Neural crest cell (in vitro differentiated cells): ENCODE data around the gene CACNA2D3. TPM values are rescaled to one million over a fixed set of nuclear protein-coding genes. Genes with fewer than 3 reads are reported as not detected.

Source experiments
- DNase-seq: peaks from one replicate; pipeline ENCODE4 v3.0.0; 2021; ENCODE audit warnings: low read depth, mixed read lengths, low spot score
- H3K27ac Mint-ChIP-seq: one replicate; pipeline ENCODE4 v1.8.0; 2021; ENCODE audit warnings: mild to moderate bottlenecking, mixed read lengths; ENCODE audit not compliant: unreplicated experiment
- H3K27me3 Mint-ChIP-seq: 2 replicates; pipeline ENCODE4 v1.8.0; 2021; ENCODE audit warnings: low read depth, mild to moderate bottlenecking, mixed read lengths
- H3K36me3 Mint-ChIP-seq: 2 replicates; pipeline ENCODE4 v1.8.0; 2021; ENCODE audit warnings: low read depth, mild to moderate bottlenecking, mixed read lengths
- H3K4me1 Mint-ChIP-seq: 2 replicates; pipeline ENCODE4 v1.8.0; 2021; ENCODE audit warnings: mixed read lengths
- H3K4me3 Mint-ChIP-seq: one replicate; pipeline ENCODE4 v1.8.0; 2021; ENCODE audit warnings: mild to moderate bottlenecking, mixed read lengths
- H3K9me3 Mint-ChIP-seq: 2 replicates; pipeline ENCODE4 v1.8.0; 2021; ENCODE audit warnings: mixed read lengths
- total RNA-seq: library from RNA; stranded (reverse); gene quantifications from 2 replicates; pipeline ENCODE4 v1.2.1, GENCODE V29; 2021
- TF ChIP-seq, protein P1 (sequence below): fragments of 200-600 bp; sonication (generic); conservative IDR thresholded peaks from 2 replicates; pipeline ENCODE4 v1.5.0; 2021; ENCODE audit warnings: antibody characterized with exemption, mild to moderate bottlenecking

The CACNA2D3 gene
- total RNA-seq, 1 donor from 2014 or later = 0.82 TPM

DNA sequence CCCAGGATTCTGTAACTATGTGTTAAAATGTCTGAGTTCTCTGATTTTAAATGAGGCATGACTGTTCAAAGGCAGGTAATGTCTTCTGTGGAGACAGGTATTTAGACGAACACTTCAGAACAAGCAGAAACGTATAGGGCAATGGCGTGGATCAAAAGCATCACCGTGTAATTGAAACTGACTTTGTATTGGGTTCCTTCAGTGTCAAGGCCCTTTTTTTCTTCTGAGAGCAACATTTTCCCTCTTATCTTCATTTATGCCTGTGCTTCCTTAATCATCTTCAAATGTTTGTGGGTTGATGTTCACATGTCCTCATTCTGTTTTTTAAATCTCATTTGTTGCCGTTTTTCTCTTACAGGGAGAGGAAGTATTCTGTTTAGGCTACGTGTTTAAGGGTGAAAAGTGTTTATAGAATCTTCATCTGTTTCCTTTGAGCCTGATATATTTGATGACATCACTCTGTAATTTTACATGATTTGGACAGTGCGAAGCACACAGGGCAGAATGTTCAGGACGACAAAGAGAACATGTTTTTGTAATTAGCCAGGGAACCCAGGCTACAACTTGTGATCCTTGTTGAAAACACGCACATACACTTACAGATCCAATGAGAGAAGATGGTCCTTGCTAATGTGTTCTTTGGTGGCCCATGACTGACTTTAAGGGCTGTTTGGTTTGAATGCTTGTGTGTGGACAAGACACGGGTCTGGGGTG, 609.5 kb downstream of the CACNA2D3 start:
- H3K4me1 Mint-ChIP-seq = peaks cover 31% of the 10 kb centered on the region
- H3K9me3 Mint-ChIP-seq = peaks cover 20% of the 10 kb centered on the region
- TF ChIP-seq, protein P1, sequence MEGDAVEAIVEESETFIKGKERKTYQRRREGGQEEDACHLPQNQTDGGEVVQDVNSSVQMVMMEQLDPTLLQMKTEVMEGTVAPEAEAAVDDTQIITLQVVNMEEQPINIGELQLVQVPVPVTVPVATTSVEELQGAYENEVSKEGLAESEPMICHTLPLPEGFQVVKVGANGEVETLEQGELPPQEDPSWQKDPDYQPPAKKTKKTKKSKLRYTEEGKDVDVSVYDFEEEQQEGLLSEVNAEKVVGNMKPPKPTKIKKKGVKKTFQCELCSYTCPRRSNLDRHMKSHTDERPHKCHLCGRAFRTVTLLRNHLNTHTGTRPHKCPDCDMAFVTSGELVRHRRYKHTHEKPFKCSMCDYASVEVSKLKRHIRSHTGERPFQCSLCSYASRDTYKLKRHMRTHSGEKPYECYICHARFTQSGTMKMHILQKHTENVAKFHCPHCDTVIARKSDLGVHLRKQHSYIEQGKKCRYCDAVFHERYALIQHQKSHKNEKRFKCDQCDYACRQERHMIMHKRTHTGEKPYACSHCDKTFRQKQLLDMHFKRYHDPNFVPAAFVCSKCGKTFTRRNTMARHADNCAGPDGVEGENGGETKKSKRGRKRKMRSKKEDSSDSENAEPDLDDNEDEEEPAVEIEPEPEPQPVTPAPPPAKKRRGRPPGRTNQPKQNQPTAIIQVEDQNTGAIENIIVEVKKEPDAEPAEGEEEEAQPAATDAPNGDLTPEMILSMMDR = no peak
- H3K36me3 Mint-ChIP-seq = peaks cover 20% of the 10 kb centered on the region
- no peaks in the 10 kb centered on the region for H3K27me3 Mint-ChIP-seq
- H3K27ac Mint-ChIP-seq = no peak overlapping the region
- H3K4me3 Mint-ChIP-seq = no peak overlapping the region
- DNase-seq = no peak

DNA sequence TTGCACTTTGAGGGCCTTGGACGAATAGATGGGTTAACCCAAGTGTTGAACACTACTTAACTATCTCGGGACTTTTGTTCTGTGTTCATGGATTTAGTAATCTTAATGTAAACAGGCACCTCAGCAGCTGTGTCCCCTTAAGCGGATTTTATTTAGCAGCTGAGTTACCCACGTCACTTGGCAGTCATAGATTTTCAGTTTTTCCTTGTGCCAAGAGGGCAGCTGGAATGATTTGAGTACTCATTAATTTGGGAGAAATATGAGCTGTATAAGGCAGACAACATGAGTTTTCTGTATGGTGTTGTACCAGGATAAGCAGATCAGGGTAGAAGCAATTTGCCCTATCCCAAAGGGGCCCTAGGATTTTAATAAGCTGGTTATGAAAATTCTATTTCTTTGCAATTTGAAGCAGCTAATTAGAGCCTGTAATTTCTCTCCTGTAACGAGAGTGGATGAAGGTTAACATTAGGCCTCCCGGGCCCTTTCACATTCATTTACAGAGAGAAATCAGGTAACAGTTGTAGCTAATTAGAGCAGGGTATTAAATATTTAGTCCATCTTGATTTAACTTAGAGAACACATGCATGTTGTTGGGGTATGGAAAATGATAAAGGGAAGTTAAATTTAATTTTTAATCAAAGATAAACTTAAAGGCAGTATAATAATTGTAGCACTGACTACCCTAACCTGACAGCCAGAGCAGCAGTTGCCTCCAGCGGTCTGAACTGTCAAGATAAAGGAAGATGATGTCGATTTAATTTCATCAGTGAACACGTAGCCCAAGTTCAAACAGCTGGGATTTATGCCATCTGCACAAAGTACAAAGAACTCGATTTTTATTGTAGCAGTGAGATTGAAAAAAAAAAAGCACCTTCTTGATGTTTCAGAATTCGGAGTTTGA, 611.0 kb downstream of the CACNA2D3 start:
- H3K4me1 Mint-ChIP-seq = peaks cover 31% of the 10 kb centered on the region
- TF ChIP-seq, protein P1 = no peak
- no peak for DNase-seq
- H3K9me3 Mint-ChIP-seq = peaks cover 9% of the 10 kb centered on the region
- H3K4me3 Mint-ChIP-seq = no peak overlapping the region
- no peaks in the 10 kb centered on the region for H3K27me3 Mint-ChIP-seq
- H3K36me3 Mint-ChIP-seq = peaks cover 9% of the 10 kb centered on the region
- H3K27ac Mint-ChIP-seq = no peak overlapping the region

DNA sequence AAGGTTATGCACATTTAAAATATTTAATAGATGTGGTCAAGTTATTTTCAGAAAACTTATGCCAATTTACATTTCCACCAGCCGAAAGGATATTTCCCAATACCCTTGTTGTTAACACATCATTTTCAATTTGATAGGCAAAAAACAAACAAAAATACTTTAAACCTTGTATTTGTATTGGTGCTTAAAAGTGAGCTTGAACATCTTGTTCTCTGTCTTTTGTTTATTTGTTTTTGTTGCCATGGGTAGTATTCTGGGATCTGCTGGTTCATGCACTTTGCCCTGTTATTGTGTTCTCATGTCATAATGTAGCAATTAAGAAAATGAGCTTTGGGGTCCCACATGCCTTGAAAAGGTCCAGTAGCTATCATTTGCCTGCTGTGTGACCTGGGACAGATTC, 614.1 kb downstream of the CACNA2D3 start:
- no peak for DNase-seq
- Mint-ChIP-seq H3K4me1 (peaks cover 31% of the 10 kb centered on the region), H3K4me3 (no peak overlapping the region), H3K9me3 (no peaks in the 10 kb centered on the region), H3K36me3 (no peaks in the 10 kb centered on the region), H3K27ac (no peak overlapping the region), H3K27me3 (no peaks in the 10 kb centered on the region)
- TF ChIP-seq, protein P1 = no peak

DNA sequence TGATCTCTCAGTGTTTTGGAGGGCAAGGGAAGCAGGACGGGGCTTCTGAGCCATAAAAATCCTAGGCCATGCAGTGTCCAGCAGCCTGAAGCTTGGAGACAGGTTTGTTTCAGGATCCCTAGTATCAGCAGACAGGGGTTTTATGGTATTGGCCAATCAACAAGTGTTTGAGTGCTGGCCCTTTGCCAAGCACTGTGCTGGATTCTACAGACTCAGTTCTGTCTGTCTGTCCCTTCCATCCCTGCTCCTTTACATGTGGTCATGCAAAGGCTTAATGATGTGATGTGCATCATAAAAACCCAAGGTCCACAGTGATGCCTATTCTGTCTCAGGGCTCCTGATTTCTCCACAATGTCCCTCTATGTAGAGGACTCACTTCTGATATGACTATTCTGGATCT, 621.4 kb downstream of the CACNA2D3 start:
- Mint-ChIP-seq H3K36me3 (no peaks in the 10 kb centered on the region), H3K4me1 (no peaks in the 10 kb centered on the region), H3K27ac (no peak overlapping the region), H3K4me3 (no peak overlapping the region), H3K27me3 (no peaks in the 10 kb centered on the region), H3K9me3 (peaks cover 3% of the 10 kb centered on the region)
- DNase-seq = no peak
- TF ChIP-seq, protein P1 = no peak

DNA sequence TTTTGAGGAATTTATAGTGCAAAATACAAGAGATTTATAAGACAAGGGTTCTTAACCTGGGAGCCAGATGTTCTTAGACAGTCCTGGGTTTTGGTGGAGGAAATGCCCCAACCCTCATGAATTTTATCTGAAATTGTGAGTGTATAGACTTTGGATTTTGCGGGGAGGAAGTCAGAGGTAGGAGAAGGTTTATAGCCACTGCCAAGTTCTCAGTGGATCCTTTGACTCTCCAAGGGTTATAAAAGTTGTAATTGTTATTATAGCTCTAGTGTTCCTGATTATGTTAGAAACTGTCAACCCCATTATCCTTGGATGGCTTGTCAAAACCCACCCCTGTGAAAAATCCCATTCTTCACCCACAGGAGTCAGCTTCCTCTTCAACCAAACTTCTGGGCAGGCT, 621.9 kb downstream of the CACNA2D3 start:
- Mint-ChIP-seq H3K9me3 (peaks cover 3% of the 10 kb centered on the region), H3K4me3 (no peak overlapping the region), H3K27ac (no peak overlapping the region), H3K27me3 (no peaks in the 10 kb centered on the region), H3K36me3 (no peaks in the 10 kb centered on the region), H3K4me1 (no peaks in the 10 kb centered on the region)
- TF ChIP-seq, protein P1 = no peak
- no peak for DNase-seq
